ENCODE measurements around the gene RUVBL2. TPM values are rescaled to one million over a fixed set of nuclear protein-coding genes. Genes with fewer than 3 reads are reported as not detected.

RUVBL2 gene
- total RNA-seq, 1 experiment from 2014 or later = 130 TPM

DNA sequence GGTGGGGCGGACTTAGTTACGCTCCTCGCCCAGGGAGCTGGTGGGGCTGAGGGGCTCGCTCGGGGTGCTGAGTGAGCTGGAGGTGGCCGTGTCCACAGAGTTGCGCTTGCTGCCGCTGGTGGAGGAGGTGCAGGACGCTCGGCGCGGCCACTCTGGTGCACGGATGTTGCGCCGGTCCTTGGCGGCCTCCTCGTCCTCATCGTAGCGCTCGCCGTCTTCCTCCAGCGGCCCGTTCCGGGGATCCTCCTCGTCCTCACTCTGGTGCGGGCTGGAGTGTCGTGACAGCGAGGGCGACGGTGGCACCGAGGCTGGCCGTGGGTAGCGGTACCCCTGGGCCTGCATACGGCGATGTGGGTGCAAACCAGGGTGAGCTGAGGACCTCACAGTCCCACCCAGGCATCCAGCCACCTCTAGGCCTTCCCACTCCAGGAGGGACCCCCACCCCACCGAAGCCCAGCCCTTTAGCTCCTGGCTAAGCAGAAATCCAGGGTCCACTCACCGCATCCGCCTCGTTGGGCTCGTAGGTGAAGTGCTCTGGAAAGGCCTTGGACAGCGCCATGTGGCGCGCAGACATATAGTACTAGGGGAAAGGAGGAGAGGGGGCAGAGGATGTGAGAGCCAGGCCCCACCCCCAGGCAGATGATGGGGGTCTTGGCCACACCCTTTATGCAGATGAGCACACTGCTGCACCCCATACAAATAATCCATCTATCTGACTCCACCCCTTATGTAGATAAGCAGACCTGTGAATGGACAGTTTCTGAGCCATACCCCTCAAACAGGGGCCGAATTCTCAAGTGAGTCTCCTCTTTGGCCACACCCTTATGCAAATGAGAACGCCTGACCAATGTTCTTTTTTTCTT, 24.2 kb upstream of the RUVBL2 start:
- H4K8ac ChIP-seq (replicated peaks; ENCODE audit: insufficient read length, low read depth, low read length) = no peak overlapping the region
- H4K5ac ChIP-seq (ENCODE audit: insufficient read length, low read depth, low read length) = no peak overlapping the region
- Mint-ChIP-seq H3K27ac (no peak overlapping the region), H3K4me1 (peaks cover 14 to 33% of the 10 kb centered on the region in 2 experiments), H3K36me3 (ENCODE audit: insufficient read depth in 1 of 3, low read depth in 3 of 3) (peaks cover 37 to 64% (median 62%) of the 10 kb centered on the region in 3 experiments; a peak in 6 of 7 replicates), H3K27me3 (ENCODE audit: low read depth) (peaks cover 2% of the 10 kb centered on the region; the same call in 1 of the 2 replicates), H3K4me3 (0 out of 5 replicates have a peak overlapping the region, but pooled peaks of 1 of the 2 experiments have one; percentile 29), H3K9me3 (peaks cover 0 to 5% of the 10 kb centered on the region in 2 experiments; a peak in 1 of 5 replicates)
- H3K4me2 ChIP-seq (ENCODE audit: insufficient read depth, insufficient read length, low read length) = no peak overlapping the region
- H2BK20ac ChIP-seq (ENCODE audit: low read depth, low read length, poor library complexity, severe bottlenecking) = no peak overlapping the region
- no peaks in the 10 kb centered on the region for H3K79me1 ChIP-seq (ENCODE audit: insufficient read depth, low read depth, low read length, poor library complexity, severe bottlenecking)
- H2BK120ac ChIP-seq (ENCODE audit: low read depth, low read length, poor library complexity, severe bottlenecking) = no peak overlapping the region
- H2AK5ac ChIP-seq (ENCODE audit: insufficient read length, low read length) = no peak overlapping the region
- no peak overlapping the region for H3K18ac ChIP-seq (ENCODE audit: insufficient read length, low read depth, low read length)
- no peak overlapping the region for H3K14ac ChIP-seq (ENCODE audit: insufficient read depth, low read length)
- H3K56ac ChIP-seq (ENCODE audit: insufficient read length, low read depth, low read length) = no peak overlapping the region
- H2AFZ ChIP-seq (ENCODE audit: low read length) = no peak overlapping the region
- no peak overlapping the region for H2BK15ac ChIP-seq (ENCODE audit: low read depth, low read length)
- peak; percentile 63 for DNase-seq
- H2BK12ac ChIP-seq (ENCODE audit: insufficient read length, low read depth, low read length) = no peak overlapping the region
- H3K9ac ChIP-seq (ENCODE audit: extremely low read depth, insufficient read length, low read length) = no peak overlapping the region
- H3K27ac ChIP-seq (ENCODE audit: insufficient read length, low read depth, low read length) = no peak overlapping the region
- peaks cover 3% of the 10 kb centered on the region for H4K20me1 ChIP-seq (ENCODE audit: control insufficient read depth, insufficient read depth, insufficient read length)
- peaks cover 7% of the 10 kb centered on the region for H3K23me2 ChIP-seq (ENCODE audit: insufficient read length, low read depth, low read length, poor library complexity, severe bottlenecking)
- WGBS (ENCODE audit: extremely low coverage, insufficient read length, low lambda C conversion rate) = no CpG with 5 or more reads among the region's 45 CpGs
- H3K4ac ChIP-seq (ENCODE audit: low read depth, low read length) = no peak overlapping the region
- no peak overlapping the region for H3T11ph ChIP-seq (ENCODE audit: low read length)
- H3K4me1 ChIP-seq (ENCODE audit: insufficient read depth, low read length) = no peaks in the 10 kb centered on the region
- no peak overlapping the region for H2BK5ac ChIP-seq (ENCODE audit: insufficient read length, low read length)
- TF ChIP-seq, protein P1, sequence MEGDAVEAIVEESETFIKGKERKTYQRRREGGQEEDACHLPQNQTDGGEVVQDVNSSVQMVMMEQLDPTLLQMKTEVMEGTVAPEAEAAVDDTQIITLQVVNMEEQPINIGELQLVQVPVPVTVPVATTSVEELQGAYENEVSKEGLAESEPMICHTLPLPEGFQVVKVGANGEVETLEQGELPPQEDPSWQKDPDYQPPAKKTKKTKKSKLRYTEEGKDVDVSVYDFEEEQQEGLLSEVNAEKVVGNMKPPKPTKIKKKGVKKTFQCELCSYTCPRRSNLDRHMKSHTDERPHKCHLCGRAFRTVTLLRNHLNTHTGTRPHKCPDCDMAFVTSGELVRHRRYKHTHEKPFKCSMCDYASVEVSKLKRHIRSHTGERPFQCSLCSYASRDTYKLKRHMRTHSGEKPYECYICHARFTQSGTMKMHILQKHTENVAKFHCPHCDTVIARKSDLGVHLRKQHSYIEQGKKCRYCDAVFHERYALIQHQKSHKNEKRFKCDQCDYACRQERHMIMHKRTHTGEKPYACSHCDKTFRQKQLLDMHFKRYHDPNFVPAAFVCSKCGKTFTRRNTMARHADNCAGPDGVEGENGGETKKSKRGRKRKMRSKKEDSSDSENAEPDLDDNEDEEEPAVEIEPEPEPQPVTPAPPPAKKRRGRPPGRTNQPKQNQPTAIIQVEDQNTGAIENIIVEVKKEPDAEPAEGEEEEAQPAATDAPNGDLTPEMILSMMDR (conservative IDR thresholded peaks at IDR 0.05) = no peak
- H3K79me2 ChIP-seq (ENCODE audit: insufficient read depth, low read length) = no peaks in the 10 kb centered on the region
- no peak overlapping the region for H3K23ac ChIP-seq (ENCODE audit: insufficient read length, low read depth, low read length)
- H3K9me3 ChIP-seq (ENCODE audit: control insufficient read depth, low read depth, low read length) = no peaks in the 10 kb centered on the region
- H4K91ac ChIP-seq (ENCODE audit: insufficient read length, low read depth, low read length) = no peak overlapping the region
- no peaks in the 10 kb centered on the region for H3K27me3 ChIP-seq (ENCODE audit: insufficient read depth, low read length)

All from H9 (cell line).